T-helper 9 cell (primary cell): ENCODE measurements around the gene PIAS1.
"Not testable (repeated sequence)": the region's sequence is repeated elsewhere in the genome, so short reads cannot be mapped to it uniquely, and the experiment has no call there.

ENCODE experiments used
- DNase-seq: peaks from one replicate; pipeline ENCODE4 v3.0.0-alpha.2; 2020

PIAS1 gene

DNA sequence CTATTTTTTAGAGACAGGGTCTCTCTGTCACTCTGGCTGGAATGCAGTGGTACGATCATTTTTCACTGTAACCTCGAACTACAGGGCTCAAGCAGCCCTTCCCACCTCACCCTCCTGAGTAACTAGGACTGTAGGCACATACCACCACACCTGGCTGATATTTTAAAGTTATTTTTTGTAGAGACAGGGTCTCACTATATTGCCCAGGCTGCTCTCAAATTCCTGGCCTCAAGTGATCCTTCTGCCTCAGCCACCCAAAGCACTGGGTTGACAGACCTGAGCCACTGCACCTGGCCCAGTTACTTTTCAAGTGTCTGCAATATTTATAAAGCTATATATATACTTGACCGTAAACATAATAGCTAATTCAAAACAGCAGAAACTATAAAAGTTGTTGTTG lies 75.0 kb downstream of the PIAS1 start:
- DNase-seq = no peak

DNA sequence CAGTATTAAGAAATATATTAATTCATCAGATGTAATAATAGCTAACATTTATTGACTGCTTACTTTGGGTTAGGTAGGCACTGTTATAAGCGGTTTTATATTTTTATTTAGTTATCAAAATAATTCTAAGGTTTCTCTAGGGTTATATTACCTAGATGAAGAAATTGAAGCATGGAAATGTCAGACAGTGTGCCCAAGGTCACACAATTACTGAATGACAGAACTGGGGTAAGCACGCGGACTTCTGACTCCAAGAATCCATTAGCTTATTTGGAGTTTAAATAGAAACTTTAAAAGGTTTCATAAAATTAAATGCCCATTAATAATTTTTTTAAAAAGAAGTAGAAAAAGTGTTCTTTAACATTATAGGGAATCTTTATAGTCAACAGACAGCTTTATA lies 76.7 kb downstream of the PIAS1 start:
- no peak for DNase-seq

DNA sequence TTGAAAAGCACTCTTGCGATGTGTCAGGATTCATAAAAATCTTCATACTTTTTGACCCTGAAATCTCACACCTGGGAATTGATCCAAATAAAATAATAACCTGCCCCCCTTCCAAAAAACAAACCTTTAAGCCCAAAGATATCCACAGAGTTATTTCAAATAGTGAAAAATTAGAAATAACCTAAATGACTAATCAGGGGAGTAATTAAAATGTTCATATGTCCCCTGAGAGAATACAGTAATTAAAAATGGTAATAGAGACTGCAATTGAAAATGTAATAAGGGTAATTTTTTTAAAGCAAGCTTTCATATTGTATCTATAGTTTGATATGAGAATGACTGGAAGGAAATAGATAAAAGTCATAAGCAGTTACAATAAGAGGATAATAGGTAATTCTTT lies 83.0 kb downstream of the PIAS1 start:
- DNase-seq = no peak

DNA sequence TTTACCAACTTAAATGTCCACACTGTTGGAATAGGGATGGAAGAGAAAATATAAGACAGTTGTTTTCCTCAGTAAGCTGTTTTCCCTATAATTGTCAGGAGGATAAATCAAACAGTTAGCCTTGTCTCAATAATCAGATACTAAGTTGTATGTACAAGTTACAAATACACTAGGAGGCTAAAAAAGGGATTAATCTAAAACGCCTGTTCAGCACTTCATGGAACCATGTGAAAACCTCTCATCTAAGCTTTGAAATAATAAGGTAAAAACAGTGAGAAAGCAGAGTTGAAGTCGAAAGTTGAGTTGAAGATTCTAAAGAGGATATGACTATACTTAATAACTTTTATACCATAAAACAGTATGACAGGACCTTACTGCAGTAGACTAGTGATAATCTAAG lies 89.0 kb downstream of the PIAS1 start:
- no peak for DNase-seq

DNA sequence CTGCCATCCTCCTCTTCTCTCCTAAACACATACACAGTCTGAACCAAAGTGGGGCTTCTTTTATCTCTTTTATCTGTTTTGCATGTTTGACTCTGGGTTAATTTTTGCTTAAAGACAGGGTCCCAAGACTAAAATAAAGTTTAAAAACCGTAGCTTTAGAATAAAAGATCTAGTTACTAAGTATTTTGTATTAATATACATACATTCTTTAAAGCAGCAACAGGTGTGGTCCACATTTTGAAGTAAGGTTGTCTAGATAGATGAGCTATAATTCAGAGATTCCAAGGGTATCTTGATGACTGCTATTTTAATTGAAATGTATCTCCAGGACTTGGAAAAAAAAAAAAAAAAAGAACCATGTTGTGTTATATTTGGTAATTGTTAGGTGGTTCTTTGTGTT lies 89.7 kb downstream of the PIAS1 start:
- DNase-seq = no peak

DNA sequence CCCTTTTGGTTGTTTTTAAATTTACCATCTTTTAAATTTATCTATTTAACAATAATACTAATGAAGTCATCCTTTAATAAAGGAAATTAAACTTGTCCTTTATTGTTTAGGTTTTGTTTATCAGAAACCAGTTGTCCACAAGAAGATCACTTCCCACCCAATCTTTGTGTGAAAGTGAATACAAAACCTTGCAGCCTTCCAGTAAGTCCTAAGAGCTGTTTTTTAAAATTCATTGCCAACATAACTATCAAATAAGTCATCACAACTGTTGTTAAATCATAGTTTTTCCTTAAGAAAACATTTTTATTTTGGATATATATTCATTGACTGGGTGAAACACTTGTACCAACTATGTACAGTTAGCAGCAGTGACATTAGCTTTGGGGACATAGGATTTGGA lies 91.6 kb downstream of the PIAS1 start:
- no peak for DNase-seq

DNA sequence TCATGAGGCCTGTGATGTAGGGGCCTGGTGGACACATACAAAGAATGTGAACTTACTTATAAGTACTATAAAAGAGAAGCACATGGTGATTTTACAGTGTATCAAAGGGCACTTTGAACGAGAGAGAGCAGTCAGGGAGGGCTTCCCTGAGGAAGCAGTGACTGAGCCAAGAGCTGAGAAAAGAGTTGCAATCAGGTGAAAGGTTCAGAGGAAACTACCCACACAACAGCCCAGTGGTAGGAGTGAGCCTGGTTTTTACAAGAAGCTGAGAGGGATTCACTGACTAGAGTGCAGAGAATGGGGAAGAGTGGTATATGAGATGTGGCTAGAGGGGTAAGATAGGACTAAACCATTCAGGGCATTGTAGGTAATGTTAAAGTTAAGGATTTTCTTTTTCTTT lies 93.9 kb downstream of the PIAS1 start:
- no peak for DNase-seq

DNA sequence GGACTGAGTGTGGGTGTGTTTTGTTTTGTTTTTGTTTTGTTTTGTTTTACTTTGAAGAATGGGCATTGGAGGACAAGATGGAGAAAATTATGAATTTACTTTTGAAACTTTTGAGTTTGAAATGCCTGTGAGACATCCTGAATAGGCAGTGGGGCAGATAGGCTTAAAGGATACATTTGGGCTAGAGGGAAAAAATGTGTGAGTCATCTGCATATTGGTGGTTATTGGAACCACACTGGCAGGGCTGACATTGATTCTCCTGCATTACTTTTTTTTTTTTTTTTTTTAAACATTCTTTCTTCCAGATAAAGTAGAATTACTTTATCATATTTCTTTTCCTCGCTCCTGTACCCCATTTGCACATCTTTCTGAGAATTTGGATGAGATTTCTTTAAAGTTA lies 94.9 kb downstream of the PIAS1 start:
- DNase-seq = no peak

DNA sequence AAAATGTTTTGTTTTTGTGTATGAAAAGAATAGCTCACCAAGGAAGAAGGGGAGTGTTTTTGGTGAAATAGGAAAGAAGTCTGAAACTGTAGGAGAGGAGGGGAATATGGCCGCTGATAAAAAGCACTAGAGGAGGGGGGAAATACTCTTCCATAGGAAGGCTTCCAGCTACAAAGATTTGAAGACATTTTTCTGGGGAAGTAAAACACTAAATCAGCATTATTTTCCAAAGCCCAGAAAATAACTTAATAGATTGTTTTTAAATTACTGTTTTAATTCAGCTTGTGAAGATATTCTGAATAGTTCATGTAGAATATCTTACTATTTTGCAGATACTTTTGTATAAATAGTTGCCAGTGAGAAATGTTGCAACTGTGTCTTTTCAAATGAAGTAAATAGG lies 96.1 kb downstream of the PIAS1 start:
- DNase-seq = no peak

DNA sequence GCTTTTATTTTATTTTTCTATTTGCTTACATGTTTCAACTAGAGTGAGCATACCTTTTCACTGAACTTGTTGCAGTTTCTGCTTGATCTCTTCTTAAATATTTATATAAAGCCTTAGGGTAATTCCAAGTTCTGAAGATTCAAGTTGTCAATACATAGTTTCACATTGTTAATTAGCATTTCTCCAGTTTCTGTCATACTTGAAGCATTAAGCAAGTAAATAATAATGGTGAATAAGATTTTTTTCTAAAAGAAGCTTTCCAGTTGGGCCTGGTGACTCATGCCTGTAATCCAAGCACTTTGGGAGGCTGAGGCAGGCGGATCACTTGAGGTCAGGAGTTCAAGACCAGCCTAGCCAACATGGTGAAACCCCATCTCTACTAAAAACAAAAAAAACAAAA lies 97.2 kb downstream of the PIAS1 start:
- DNase-seq = no peak

DNA sequence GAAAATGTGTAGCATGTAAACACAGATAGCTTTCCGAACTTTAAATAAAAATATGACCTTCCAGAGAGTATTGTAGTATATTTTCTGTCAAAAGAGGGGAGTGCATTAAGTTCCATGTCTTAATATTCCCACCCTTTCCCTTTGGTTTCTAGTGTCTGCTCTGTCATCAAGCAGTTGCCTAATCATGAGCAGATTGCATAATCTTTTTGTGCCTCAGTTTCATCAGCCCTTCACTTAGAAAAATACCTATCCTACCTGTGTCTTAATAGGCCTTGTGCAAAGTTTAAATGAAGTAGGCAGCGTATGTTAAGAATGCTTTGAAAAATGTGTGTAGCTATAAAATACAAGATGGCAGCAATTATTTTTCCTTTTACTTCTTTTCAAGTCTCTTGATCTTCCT lies 98.2 kb downstream of the PIAS1 start:
- DNase-seq = no peak

DNA sequence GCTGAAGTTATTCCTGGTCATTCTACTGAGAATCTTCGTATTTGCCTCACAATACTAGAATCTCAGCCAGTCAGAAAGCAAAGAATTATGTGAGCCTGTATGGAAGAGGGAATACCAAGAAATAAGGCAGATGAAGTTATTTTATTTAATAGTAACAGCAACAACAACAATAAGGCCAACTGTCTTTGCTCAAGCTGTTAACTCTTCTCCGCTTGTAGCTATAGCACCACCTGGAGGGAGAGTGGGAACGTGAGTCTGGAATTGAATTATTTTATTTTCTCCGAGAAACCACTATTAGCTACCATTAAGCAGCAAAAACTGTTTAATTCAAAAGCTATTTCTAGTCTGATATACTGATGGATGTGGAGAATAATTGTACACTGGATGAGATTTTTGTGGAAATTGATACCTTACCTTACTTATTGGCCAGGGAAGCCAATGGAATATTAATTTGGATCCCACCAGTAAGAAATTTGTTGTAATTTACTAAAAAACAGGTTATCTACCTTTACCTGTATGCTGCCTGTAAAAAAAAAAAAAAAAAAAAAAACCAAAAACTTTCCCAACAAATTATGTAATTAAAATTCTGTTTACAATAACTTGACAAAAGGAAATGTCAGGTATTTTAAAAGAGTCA lies 100.9 kb downstream of the PIAS1 start:
- DNase-seq = no peak

DNA sequence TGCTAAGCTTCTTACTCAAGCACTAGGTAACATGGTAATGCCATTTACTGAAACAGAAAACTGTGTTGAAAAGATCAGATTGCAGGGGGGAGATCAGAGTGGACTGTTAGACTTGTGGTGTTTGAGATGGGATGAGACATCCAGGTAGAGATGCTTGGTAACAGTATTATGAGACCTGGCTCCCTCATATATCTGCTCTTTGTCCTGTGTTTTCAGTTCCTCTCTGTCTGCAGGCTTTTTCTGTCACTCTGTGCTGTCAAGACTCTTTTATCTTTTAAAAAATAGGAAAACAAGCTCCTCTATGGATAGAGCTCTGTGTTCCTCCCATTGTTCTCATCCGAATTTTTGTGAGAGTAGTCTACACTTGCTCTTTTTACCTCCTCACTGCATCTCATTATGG lies 103.0 kb downstream of the PIAS1 start:
- DNase-seq = no peak

DNA sequence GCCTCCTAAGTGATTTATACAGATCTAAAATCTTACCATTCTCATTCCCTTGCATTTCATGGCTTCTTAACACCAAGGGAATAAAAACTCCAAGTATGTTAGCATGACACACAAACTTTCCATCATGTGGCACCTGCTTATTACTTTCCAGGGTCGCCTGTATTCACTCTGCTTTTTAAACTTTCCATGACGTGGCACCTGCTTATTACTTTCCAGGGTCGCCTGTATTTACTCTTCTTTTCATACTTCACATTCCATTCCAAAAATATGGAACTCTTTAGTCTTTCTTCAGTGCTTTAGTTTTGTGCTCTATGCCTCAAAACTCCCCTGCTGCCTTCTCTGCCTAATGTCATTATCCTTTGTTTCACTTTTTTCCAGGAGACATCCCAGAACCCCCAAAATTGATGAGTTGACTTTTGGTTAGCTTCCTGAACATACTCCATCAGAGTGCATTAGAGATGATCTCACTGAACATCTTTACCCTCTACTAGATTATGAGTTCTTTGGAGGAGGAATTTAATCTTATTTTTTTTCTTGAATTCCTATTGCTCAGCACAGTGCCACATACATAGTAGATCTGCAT lies 104.0 kb downstream of the PIAS1 start:
- DNase-seq = no peak

DNA sequence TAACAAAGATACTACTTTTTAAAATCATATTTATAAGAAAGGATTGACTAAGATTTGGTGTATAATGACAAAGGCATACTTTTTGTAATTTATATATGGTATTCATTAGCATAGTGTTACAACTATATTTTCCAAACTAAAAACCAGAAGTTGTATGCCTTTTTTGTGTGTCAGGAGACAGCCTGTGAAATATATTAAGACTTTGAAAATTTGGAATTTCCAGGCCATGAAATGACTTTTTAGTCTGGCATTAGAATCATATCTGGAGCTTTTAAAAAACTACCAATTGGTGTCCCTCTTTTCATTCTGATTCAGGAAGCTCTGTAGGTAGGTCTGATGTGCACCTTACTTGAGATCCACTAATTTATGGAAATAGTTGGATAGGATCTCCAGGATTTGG lies 109.1 kb downstream of the PIAS1 start:
- DNase-seq = no peak

DNA sequence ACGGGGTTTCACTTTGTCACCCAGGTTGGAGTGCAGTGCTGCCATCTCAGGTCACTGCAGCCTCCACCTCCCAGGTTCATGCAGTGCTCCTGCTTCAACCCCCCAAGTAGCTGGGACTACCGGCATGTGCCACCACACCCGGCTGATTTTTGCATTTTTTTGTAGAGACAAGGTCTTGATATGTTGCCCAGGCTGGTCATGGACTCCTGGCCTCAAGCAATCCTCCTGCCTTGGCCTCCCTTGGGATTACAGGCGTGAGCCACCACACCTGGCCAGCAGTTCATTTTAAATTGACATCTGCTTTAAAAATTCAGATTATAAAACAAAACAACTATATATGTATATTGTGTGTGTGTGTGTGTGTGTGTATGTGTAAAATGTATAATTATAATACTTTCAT lies 112.7 kb downstream of the PIAS1 start:
- DNase-seq = no peak

DNA sequence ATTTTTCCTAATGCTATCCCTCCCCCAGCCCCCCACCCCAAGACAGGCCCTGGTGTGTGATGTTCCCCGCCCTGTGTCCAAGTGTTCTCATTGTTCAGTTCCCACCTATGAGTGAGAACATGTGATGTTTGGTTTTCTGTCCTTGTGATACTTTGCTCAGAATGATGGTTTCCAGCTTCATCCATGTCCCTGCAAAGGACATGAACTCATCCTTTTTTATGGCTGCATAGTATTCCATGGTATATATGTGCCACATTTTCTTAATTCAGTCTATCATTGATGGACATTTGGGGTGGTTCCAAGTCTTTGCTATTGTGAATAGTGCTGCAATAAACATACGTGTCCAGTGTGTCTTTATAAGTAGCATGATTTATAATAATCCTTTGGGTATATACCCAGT lies 117.9 kb downstream of the PIAS1 start:
- not testable (repeated sequence) for DNase-seq

DNA sequence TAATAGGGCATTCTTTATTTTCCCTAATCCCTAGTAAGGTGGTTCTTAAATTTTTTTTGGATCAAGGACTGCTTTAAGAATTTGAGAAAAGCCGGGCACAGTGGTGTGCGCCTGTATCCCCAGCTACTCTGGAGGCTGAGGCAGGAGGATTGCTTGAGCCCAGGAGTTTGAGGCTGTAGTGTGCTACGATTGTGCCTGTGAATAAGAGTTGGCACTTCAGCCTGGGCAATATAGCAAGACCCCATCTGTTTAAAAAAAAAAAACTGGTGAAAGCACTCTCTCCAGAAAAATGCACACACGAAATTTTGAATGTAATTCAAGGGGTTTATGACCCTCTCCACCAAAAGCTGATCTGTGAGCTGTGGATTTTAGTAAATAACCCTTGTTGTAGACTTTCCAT lies 119.0 kb downstream of the PIAS1 start:
- DNase-seq = no peak

DNA sequence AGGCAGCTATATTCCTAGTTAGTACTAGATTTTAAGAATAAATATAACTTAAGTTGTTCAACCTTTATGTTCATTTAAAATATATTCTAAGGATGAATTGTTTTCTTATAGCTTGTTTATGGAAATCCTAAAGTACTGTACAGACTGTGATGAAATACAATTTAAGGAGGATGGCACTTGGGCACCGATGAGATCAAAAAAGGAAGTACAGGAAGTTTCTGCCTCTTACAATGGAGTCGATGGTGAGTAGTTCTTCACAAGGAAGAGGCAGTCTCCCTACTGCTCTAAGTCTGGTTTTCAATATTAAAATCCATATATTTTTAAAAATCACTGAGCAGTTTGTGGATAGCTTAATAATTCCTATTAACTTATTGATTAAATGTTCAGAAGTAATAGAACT lies 121.4 kb downstream of the PIAS1 start:
- no peak for DNase-seq

DNA sequence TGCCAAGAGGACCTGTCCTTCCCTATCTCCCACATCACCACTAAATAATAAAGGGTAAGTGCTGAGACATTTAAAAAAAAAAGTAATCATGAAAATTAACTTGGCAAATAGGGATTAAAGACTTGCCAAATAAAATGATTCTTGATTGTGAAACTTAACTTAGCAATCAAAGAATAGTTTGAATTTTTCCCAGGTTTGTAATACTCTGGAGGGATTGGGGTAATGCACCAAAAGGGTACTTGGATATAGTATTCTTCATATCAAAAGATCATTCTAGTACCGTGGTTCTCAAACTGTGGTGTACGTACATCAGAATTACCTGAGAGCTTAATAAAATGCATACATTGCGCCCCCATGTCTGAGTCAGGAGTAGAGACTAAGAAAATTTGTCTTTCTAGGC lies 122.5 kb downstream of the PIAS1 start:
- DNase-seq = no peak

DNA sequence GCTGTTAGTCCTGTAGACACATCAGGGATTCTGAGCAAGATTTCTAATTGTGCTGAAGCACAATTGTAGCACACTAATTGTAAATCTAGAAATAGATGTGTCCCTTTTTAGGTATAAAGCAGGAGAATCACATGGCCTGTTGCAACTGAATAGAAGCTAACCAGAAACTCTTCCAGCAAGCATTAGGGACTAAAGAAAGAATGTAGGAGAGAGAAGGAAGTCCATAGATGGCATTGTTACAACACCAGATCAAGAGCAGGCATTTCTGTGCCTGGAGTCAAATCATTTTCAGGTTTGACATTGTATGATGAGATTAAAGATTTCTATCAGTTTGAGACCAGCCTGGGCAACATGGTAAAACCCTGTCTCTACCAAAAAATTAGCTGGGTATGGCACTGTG lies 123.6 kb downstream of the PIAS1 start:
- no peak for DNase-seq

DNA sequence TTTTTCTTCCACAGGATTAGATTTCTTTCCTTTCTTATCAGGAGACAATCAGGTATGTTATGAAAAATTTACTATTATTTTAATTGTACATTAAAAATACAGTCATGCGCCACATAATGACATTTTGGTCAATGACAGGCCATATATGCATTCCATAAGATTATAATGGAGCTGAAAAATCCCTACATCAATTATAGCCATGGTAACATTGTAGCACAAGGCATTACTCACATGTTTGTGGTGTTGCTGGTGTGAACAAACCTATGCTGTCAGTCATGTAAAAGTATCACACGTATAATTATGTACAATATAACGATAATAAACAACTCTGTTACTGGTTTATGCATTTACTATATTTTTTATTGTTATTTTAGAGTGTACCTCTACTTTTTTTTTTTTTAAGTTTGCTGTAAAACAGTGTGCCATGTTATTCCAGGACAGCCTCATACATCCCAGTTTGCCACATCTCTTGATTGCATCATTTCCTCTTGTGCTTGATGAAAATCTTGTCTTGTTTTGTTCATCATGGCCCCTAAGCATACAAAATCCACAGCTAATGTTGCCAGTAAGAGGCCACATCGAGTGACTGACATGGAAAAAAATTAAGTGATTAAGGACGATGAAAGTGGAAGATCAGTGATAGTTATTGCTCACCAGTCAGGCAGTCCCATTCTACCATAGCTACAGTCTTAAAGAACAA lies 129.7 kb downstream of the PIAS1 start:
- DNase-seq = no peak

DNA sequence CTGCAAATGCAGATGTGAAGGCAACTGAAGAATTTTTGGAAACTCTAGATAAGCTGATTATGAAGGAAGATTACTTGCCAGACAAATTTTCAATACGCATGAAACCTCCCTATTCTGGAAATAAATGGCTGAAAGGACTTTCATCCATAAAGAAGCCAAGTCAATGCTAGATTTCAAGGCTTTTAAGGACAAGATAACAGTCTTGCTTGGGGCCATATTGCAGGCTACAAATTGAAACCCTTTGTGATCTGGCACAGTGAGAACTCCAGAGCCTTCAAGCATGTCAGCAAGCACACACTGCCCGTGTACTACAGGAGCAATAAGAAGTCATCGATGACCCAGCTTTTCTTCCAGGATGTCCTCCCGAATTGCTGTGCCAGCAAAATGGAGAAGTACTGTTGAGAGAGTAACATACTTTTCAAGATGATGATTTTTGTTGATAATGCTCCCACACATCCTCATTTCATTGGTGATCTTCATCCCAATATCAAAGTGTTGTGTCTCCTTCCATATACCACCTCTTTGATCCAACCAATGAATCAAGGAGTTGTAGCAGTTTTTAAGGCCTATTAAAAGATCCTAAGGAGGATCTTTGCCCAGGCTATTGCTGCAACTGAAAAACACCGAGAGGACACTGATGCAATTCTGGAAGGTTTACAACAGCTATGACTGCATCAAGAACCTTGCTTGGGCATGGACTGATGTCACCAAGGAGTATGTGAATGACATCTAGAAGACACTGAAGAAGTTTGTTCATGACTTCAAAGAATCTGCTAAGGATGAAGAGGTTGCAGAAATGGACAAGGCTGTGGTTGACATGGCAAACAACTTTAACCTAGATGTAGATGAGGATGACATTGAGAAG lies 130.7 kb downstream of the PIAS1 start:
- no peak for DNase-seq
